Calu3 (cell line): ENCODE measurements around the gene PCBP4. TPM values are rescaled to one million over a fixed set of nuclear protein-coding genes. Genes with fewer than 3 reads are reported as not detected.

Experiments
- BruUV-seq: library from RNA; stranded (reverse); fragments of 400-500 nt; replicated peaks from 2 replicates; lab custom pipeline; 2021; lab: Mats Ljungman, UMichigan
- CTCF ChIA-PET: fragments of 300-600 bp; sonication (Branson Sonifier 250); formaldehyde crosslinking; loops from one replicate; lab custom pipeline; 2022; ENCODE audit warnings: antibody characterized with exemption; lab: Charles Lee
- DNase-seq: peaks from one replicate; pipeline ENCODE4 v3.0.0; 2022
- H3K27ac Mint-ChIP-seq: one replicate; pipeline ENCODE4 v1.8.0; 2022; ENCODE audit warnings: mixed read lengths; ENCODE audit not compliant: unreplicated experiment
- H3K27me3 Mint-ChIP-seq: one replicate; pipeline ENCODE4 v1.8.0; 2022; ENCODE audit warnings: mixed read lengths; ENCODE audit not compliant: unreplicated experiment
- H3K36me3 Mint-ChIP-seq: one replicate; pipeline ENCODE4 v1.8.0; 2022; ENCODE audit warnings: mild to moderate bottlenecking, moderate library complexity, mixed read lengths; ENCODE audit not compliant: insufficient read depth, unreplicated experiment
- H3K4me1 Mint-ChIP-seq: one replicate; pipeline ENCODE4 v1.8.0; 2022; ENCODE audit warnings: mild to moderate bottlenecking, low read depth, mixed read lengths; ENCODE audit not compliant: unreplicated experiment
- H3K4me3 Mint-ChIP-seq: one replicate; pipeline ENCODE4 v1.8.0; 2022; ENCODE audit warnings: mild to moderate bottlenecking, low read depth, moderate library complexity, mixed read lengths; ENCODE audit not compliant: unreplicated experiment
- H3K9me3 Mint-ChIP-seq: one replicate; pipeline ENCODE4 v1.8.0; 2022; ENCODE audit warnings: low read depth, mixed read lengths; ENCODE audit not compliant: unreplicated experiment
- CTCF ChIP-seq: fragments of 200-600 bp; IDR thresholded peaks from one replicate; pipeline ENCODE4 v1.8.0; 2022; ENCODE audit warnings: antibody characterized with exemption; ENCODE audit not compliant: unreplicated experiment
- intact Hi-C: fragments of 100-400 bp; cut with micrococcal nuclease; formaldehyde crosslinking; loops from one replicate; pipeline ENCODE4 v1.10.0; 2022; ENCODE audit not compliant: unreplicated experiment
- total RNA-seq: library from RNA; stranded (reverse); gene quantifications from 2 replicates; pipeline ENCODE4 v1.2.3, GENCODE V29; 2022

The PCBP4 gene
- total RNA-seq, 1 experiment from 2014 or later = 31.5 TPM

- CTCF ChIA-PET = interaction anchor here (0.5 kb wide), 1 partner anchor 511 kb away, joined by 4 read pairs; no protein-coding TSS in a partner anchor
- intact Hi-C loops = no loop called here
- BruUV-seq = no TSS peak
- Mint-ChIP-seq H3K27me3 (peaks cover 8% of the 10 kb centered on the region), H3K4me3 (no peak overlapping the region), H3K27ac (no peak overlapping the region), H3K9me3 (no peaks in the 10 kb centered on the region), H3K36me3 (no peaks in the 10 kb centered on the region), H3K4me1 (no peaks in the 10 kb centered on the region)
- DNase-seq = no peak
- TF ChIP-seq CTCF = no peak
Observed at GRCh38 chr3:52013802-52014598, 46.7 kb upstream of the PCBP4 start.

GRCh38 chr3:52012699-52013098 lies 45.4 kb upstream of the PCBP4 start:
- Mint-ChIP-seq H3K4me3 (no peak overlapping the region), H3K27me3 (peaks cover 8% of the 10 kb centered on the region), H3K27ac (no peak overlapping the region), H3K36me3 (no peaks in the 10 kb centered on the region), H3K9me3 (no peaks in the 10 kb centered on the region), H3K4me1 (no peaks in the 10 kb centered on the region)
- no peak for TF ChIP-seq CTCF
- CTCF ChIA-PET = no interaction called here
- intact Hi-C loops = no loop called here
- BruUV-seq = no TSS peak
- DNase-seq = no peak

GRCh38 chr3:52010431-52010830 lies 43.2 kb upstream of the PCBP4 start:
- Mint-ChIP-seq H3K36me3 (no peaks in the 10 kb centered on the region), H3K27me3 (peaks cover 8% of the 10 kb centered on the region), H3K4me1 (peaks cover 11% of the 10 kb centered on the region), H3K27ac (no peak overlapping the region), H3K9me3 (no peaks in the 10 kb centered on the region), H3K4me3 (no peak overlapping the region)
- BruUV-seq = no TSS peak
- intact Hi-C loops = no loop called here
- no peak for TF ChIP-seq CTCF
- CTCF ChIA-PET = no interaction called here
- DNase-seq = no peak

GRCh38 chr3:52007291-52007690 lies 40.0 kb upstream of the PCBP4 start:
- Mint-ChIP-seq H3K9me3 (no peaks in the 10 kb centered on the region), H3K4me1 (peaks cover 19% of the 10 kb centered on the region), H3K27ac (no peak overlapping the region), H3K4me3 (no peak overlapping the region), H3K27me3 (peaks cover 21% of the 10 kb centered on the region), H3K36me3 (no peaks in the 10 kb centered on the region)
- CTCF ChIA-PET = interaction anchor here (0.6 kb wide), 1 partner anchor 73 kb away, joined by 6 read pairs; no protein-coding TSS in a partner anchor
- DNase-seq = no peak
- no peak for TF ChIP-seq CTCF
- BruUV-seq = no TSS peak
- intact Hi-C loops = no loop called here
